ENCODE data around the gene FAM3D.

The FAM3D gene

DNA sequence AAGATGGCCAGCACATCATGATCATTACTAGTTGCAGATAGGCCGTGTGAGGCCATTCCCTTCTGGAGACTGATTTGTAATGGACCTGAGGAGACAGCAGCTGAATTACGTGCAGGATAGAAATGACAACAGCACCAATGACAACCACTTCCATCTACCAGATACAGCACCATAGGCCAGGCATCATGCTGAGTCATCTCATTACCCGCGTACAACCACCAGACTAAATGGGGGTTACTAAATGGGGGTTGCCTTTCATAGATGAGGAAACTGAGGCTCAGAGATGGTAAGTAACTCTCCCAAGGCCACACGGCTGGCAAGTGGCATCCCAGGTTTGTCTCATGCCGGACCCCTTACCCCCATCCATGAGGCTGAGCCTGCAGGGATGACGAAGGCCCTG is 56.6 kb downstream of the FAM3D start:
- Histone ChIP-seq H3K4me1 (ENCODE audit: insufficient read depth, low read length) (no peaks in the 10 kb centered on the region), H3K27ac (ENCODE audit: low read depth, low read length) (no peak overlapping the region), H3K9me3 (ENCODE audit: insufficient read depth, low read depth, low read length) (no peaks in the 10 kb centered on the region), H3K36me3 (ENCODE audit: insufficient read depth, low read length) (no peaks in the 10 kb centered on the region), H3K27me3 (ENCODE audit: insufficient read depth, low read length) (no peaks in the 10 kb centered on the region), H3K4me3 (ENCODE audit: low read length) (no peak overlapping the region), H3K9ac (ENCODE audit: low read depth, low read length) (no peak overlapping the region)
- 87% methylated on average over 7 of the region's 7 CpGs for WGBS

DNA sequence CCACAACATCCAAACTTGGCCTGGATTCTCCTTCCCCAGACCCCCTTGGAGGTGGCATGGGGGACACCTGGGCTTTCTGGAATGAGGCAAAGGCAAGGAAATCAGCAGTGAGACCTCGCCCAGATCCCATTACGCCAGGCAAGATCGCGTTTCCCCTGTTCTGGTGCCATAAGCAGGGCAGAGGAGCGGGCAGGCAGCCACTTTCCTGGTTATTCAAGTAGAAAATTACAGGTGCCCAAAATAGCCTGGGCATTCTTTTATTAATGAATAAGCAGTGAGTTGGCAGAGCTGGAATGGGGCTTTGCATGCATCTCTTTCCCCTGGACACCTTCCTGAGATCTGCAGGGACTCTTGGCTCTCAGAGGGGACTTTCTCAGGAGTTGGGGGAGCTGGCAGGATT is 57.9 kb downstream of the FAM3D start:
- H3K27ac ChIP-seq (ENCODE audit: low read depth, low read length), result no peak overlapping the region
- H3K36me3 ChIP-seq (ENCODE audit: insufficient read depth, low read length), result no peaks in the 10 kb centered on the region
- no peak overlapping the region for H3K9ac ChIP-seq (ENCODE audit: low read depth, low read length)
- H3K9me3 ChIP-seq (ENCODE audit: insufficient read depth, low read depth, low read length), result no peaks in the 10 kb centered on the region
- 93% methylated on average over 5 of the region's 5 CpGs for WGBS
- H3K4me1 ChIP-seq (ENCODE audit: insufficient read depth, low read length), result no peaks in the 10 kb centered on the region
- H3K4me3 ChIP-seq (ENCODE audit: low read length), result no peak overlapping the region
- H3K27me3 ChIP-seq (ENCODE audit: insufficient read depth, low read length), result no peaks in the 10 kb centered on the region

DNA sequence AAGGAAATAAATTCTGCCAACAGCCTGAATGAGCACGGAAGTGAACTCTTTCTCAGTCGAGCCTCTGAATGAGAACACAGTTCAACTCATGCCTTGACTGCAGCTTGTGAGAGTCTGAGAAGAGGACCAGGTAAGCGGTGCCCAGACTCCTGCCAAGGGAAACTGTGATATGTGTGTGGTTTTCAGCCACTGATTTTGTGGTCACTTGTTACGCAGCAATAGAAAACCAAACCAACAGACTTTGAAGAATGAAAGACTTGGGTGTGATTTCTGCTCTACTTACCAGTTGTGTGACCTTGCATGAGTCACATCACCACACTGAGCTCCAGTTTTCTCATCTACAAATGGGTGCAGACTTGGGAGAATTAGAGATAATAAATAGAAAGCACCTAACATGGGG is 58.8 kb downstream of the FAM3D start:
- H3K4me3 ChIP-seq (ENCODE audit: low read length), result no peak overlapping the region
- no peaks in the 10 kb centered on the region for H3K4me1 ChIP-seq (ENCODE audit: insufficient read depth, low read length)
- WGBS, result 96% methylated on average over 4 of the region's 4 CpGs
- H3K9me3 ChIP-seq (ENCODE audit: insufficient read depth, low read depth, low read length), result no peaks in the 10 kb centered on the region
- H3K27ac ChIP-seq (ENCODE audit: low read depth, low read length), result no peak overlapping the region
- H3K9ac ChIP-seq (ENCODE audit: low read depth, low read length), result no peak overlapping the region
- no peaks in the 10 kb centered on the region for H3K27me3 ChIP-seq (ENCODE audit: insufficient read depth, low read length)
- no peaks in the 10 kb centered on the region for H3K36me3 ChIP-seq (ENCODE audit: insufficient read depth, low read length)

DNA sequence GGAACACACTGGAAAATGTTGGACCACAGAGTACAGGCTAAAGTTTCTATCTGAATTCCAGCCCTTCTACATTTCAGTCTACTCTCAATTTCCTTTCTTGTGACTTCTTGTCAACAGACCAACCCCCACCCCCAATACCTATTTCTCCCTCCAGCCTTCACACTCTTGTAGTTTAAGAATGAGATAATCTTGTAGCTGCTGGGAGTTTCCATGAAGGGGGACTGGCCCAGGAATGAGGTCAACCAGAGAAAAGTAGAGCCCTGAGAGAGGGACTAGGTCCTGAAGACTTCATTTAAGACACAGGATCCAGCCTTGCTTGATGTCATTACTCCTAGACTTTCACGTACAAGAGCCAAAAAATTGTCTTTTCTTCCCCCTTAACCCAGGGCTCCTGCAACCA is 59.9 kb downstream of the FAM3D start:
- Histone ChIP-seq H3K27ac (ENCODE audit: low read depth, low read length) (no peak overlapping the region), H3K27me3 (ENCODE audit: insufficient read depth, low read length) (no peaks in the 10 kb centered on the region), H3K4me3 (ENCODE audit: low read length) (no peak overlapping the region), H3K4me1 (ENCODE audit: insufficient read depth, low read length) (no peaks in the 10 kb centered on the region), H3K9ac (ENCODE audit: low read depth, low read length) (no peak overlapping the region), H3K9me3 (ENCODE audit: insufficient read depth, low read depth, low read length) (no peaks in the 10 kb centered on the region), H3K36me3 (ENCODE audit: insufficient read depth, low read length) (no peaks in the 10 kb centered on the region)
- WGBS, result 92% methylated on average over 1 of the region's 1 CpG

DNA sequence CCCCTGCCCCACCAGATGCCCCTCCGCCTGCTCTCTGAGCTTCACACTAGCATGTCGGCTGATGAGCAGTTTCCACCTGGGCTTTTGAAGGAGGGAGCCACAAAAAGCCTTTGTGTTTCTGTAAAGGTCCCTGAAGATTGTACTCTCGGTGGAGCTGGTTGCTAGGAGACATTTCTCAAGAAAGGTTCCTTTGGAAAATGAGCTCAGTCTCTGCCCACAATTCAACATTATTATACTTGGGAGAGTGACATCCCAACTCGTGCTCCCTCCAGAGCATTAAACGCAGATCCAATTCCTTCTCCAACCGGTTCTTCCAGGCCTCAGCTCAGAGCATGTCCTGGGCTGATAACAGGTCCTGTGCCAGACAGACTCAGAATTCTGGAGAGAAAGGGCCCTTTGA is 62.5 kb downstream of the FAM3D start:
- Histone ChIP-seq H3K27ac (ENCODE audit: low read depth, low read length) (no peak overlapping the region), H3K4me1 (ENCODE audit: insufficient read depth, low read length) (no peaks in the 10 kb centered on the region), H3K27me3 (ENCODE audit: insufficient read depth, low read length) (no peaks in the 10 kb centered on the region), H3K36me3 (ENCODE audit: insufficient read depth, low read length) (no peaks in the 10 kb centered on the region), H3K4me3 (ENCODE audit: low read length) (no peak overlapping the region), H3K9me3 (ENCODE audit: insufficient read depth, low read depth, low read length) (no peaks in the 10 kb centered on the region), H3K9ac (ENCODE audit: low read depth, low read length) (no peak overlapping the region)
- 88% methylated on average over 6 of the region's 6 CpGs for WGBS

DNA sequence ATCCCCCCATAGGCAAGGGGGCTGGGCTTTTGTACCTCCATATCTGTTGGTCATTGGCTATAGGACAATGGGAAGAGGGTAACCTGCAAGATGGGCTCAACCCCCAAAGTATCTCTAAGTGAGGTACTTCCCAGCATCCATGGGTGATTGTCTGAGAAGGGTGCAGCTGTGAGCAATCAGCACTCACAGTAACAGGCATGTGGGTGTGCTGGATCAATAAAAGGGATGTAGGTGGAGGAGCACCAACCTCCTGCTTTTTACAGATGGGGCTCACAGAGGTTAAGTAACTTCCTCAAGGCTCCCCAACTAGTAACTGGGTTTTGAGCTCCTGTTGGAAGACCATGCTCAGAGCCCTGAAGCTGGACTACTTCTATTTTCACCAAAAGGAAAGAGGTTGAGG is 63.0 kb downstream of the FAM3D start:
- Histone ChIP-seq H3K27ac (ENCODE audit: low read depth, low read length) (no peak overlapping the region), H3K4me1 (ENCODE audit: insufficient read depth, low read length) (no peaks in the 10 kb centered on the region), H3K9ac (ENCODE audit: low read depth, low read length) (no peak overlapping the region), H3K9me3 (ENCODE audit: insufficient read depth, low read depth, low read length) (no peaks in the 10 kb centered on the region), H3K27me3 (ENCODE audit: insufficient read depth, low read length) (no peaks in the 10 kb centered on the region), H3K4me3 (ENCODE audit: low read length) (no peak overlapping the region), H3K36me3 (ENCODE audit: insufficient read depth, low read length) (no peaks in the 10 kb centered on the region)

DNA sequence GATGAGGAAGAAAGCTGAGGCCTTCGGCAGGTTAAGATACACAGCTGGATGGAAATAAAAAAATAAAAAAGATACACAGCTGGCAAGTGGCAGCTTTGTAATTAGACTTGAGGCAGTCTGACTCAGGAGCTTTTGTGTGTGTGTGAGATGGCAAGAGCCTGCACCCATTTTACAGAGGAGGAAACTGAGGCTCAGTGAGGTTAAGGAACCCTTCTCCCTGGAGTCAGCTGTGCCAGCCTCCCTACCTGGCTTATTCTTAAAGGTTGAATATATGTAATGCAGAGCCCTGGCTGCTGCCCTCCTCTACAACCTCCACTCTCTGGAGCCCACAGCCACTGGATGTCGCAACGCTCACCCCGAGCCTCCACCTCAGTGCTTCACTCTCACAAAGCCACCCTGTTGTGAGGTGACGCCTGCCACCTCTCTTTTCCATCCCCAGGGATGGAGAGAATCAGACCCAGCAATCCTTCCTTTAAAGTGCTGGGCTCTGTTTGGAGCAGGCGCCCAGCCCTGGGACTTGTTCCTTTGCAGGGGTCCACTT is 68.7 kb downstream of the FAM3D start:
- WGBS, result 82% methylated on average over 6 of the region's 6 CpGs
- Histone ChIP-seq H3K4me1 (ENCODE audit: insufficient read depth, low read length) (no peaks in the 10 kb centered on the region), H3K27ac (ENCODE audit: low read depth, low read length) (no peak overlapping the region), H3K27me3 (ENCODE audit: insufficient read depth, low read length) (no peaks in the 10 kb centered on the region; the same call in 1 of the 2 replicates), H3K4me3 (ENCODE audit: low read length) (no peak overlapping the region), H3K9me3 (ENCODE audit: insufficient read depth, low read depth, low read length) (no peaks in the 10 kb centered on the region), H3K36me3 (ENCODE audit: insufficient read depth, low read length) (no peaks in the 10 kb centered on the region), H3K9ac (ENCODE audit: low read depth, low read length) (no peak overlapping the region)

DNA sequence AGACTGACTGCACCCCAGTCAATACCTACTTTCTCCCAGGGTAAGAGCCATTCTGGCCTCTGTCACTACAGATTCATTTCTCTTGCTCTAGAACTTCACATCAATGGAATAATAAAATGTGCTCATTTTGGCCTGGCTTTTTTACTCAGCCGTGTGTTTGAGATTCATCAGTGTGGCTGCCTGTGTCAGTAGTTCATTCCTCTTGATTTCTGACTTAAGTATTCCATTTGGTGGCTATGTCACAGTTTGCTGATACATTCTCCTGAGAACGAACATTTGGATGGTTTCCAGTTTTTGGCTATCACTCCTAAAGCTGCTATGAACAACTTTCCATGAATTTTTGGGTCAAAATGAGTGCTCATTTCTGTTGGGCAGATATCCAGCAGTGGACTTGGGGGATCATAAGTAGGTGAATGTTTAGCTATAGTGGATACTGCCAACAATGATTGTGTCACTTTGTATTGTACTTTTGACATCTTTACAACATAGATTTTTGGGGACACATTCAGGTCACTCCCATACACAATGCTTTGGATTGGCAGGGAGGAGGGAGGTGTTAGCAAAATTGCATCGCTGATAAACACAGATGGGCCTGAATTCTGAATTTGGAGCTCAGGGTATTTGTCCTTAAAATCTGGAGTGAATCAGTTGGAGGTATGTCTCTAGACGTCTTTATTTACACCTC is 69.6 kb downstream of the FAM3D start:
- WGBS, result 94% methylated on average over 3 of the region's 4 CpGs
- no peak overlapping the region for H3K9ac ChIP-seq (ENCODE audit: low read depth, low read length)

DNA sequence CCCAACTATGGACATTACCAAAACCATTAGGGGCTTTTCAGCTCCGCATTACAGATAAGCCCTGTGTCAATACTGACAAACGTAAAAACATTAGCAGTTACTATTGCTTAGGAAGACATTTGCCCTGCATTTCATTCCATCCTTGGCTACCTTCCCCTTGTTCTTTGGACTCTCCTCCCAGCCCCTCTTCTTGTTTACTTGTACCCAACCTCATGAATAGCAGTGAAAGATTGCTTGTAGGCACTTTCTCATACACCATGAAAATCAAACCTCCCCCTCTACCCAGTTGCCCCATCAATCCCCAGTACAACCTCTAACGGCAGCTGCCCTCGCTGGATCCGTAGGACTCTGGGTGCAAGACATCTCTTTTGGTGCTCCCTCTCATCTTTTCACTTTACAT is 72.5 kb downstream of the FAM3D start:
- H3K4me1 ChIP-seq (ENCODE audit: insufficient read depth, low read length), result no peaks in the 10 kb centered on the region
- H3K36me3 ChIP-seq (ENCODE audit: insufficient read depth, low read length), result no peaks in the 10 kb centered on the region
- H3K27me3 ChIP-seq (ENCODE audit: insufficient read depth, low read length), result no peaks in the 10 kb centered on the region; the same call in 1 of the 2 replicates
- no peak overlapping the region for H3K4me3 ChIP-seq (ENCODE audit: low read length)
- H3K27ac ChIP-seq (ENCODE audit: low read depth, low read length), result no peak overlapping the region
- H3K9ac ChIP-seq (ENCODE audit: low read depth, low read length), result no peak overlapping the region
- no peaks in the 10 kb centered on the region for H3K9me3 ChIP-seq (ENCODE audit: insufficient read depth, low read depth, low read length)
- 91% methylated on average over 5 of the region's 5 CpGs for WGBS

More for the DNA sequence above, 69.6 kb downstream of the FAM3D start:
- no peak overlapping the region for H3K27ac ChIP-seq (ENCODE audit: low read depth, low read length)
- no peak overlapping the region for H3K4me3 ChIP-seq (ENCODE audit: low read length)
- H3K36me3 ChIP-seq (ENCODE audit: insufficient read depth, low read length), result no peaks in the 10 kb centered on the region
- no peaks in the 10 kb centered on the region for H3K4me1 ChIP-seq (ENCODE audit: insufficient read depth, low read length)
- no peaks in the 10 kb centered on the region; the same call in 1 of the 2 replicates for H3K27me3 ChIP-seq (ENCODE audit: insufficient read depth, low read length)
- H3K9me3 ChIP-seq (ENCODE audit: insufficient read depth, low read depth, low read length), result no peaks in the 10 kb centered on the region

DNA sequence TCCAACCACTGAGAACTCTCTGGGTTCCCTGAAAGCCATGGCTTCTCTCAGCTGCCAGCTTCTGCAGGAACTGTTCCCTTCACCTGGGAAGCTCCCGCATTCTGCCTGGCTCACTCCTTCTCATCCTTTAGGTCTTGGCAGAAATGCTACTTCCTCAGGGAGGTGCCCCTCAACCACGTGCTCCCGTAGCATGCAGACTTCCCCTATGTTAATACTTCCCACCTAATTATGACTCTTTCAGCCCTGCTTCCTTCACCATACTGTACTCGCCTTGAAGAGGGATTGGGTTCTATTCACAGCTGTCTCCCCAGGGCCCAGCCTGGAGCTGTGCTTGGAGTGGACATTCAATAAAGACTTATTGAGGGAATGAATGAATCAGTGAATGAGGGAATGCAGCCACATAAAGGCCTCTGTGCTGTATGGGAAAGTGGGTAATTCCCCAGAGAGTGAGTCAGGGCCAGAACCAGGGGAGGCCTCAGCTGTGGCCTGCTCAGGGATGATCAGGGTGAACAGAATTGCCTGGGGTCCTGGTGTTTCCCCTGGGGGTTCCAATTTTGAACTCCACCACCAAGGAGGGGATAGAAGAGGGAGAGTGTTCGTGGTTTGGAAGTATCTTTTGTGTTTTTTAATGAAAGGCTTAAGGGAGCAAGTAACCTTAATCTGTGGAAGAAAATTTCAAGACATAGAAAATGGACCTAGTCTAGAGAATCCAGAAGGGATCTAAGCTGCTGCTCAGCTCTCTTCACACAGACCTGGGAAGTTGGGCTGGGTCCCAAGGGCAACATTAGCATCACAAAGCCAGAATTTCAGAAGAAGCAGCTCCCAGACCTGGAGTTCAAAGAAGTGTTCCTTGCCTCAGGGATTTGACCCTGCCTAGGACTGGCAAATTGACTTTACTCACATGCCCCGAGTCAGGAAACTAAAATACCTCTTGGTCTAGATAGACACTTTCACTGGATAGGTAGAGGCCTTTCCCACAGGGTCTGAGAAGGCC is 74.8 kb downstream of the FAM3D start:
- H3K27me3 ChIP-seq (ENCODE audit: insufficient read depth, low read length), result peaks cover 14% of the 10 kb centered on the region
- no peak overlapping the region for H3K27ac ChIP-seq (ENCODE audit: low read depth, low read length)
- H3K9me3 ChIP-seq (ENCODE audit: insufficient read depth, low read depth, low read length), result no peaks in the 10 kb centered on the region
- no peaks in the 10 kb centered on the region for H3K4me1 ChIP-seq (ENCODE audit: insufficient read depth, low read length)
- no peaks in the 10 kb centered on the region for H3K36me3 ChIP-seq (ENCODE audit: insufficient read depth, low read length)
- no peak overlapping the region for H3K4me3 ChIP-seq (ENCODE audit: low read length)
- no peak overlapping the region for H3K9ac ChIP-seq (ENCODE audit: low read depth, low read length)
- 77% methylated on average over 6 of the region's 6 CpGs for WGBS

DNA sequence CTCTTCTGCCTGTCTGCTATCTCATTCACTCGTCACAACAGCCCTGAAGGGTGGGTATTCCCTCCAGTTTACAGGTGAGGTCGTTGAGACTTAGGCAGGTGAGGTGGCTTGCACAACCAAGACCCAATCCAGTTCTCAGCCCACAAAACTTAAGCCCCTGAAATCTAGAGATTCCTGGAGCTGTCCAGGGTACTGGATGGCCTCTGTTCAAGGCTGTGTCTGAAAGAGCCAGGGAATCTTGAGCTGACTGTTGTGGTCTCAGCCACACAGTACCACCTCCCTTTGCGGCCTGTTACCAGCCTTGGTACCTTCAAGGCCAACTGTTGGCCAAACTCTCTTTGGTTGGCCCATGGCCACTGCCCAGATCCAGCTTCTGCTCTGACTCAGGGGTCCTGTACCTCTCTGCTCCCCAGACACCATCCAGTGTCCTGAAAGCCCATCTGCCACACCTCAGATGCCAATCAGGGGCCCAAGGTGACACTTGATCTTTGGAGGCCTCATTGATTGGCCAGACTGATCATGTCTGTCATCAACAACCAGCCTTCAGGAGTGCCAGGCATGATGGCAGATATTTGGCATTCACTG is 78.5 kb downstream of the FAM3D start:
- Histone ChIP-seq H3K9ac (ENCODE audit: low read depth, low read length) (no peak overlapping the region), H3K27ac (ENCODE audit: low read depth, low read length) (no peak overlapping the region), H3K4me1 (ENCODE audit: insufficient read depth, low read length) (peaks cover 10% of the 10 kb centered on the region), H3K4me3 (ENCODE audit: low read length) (no peak overlapping the region), H3K36me3 (ENCODE audit: insufficient read depth, low read length) (no peaks in the 10 kb centered on the region), H3K9me3 (ENCODE audit: insufficient read depth, low read depth, low read length) (no peaks in the 10 kb centered on the region), H3K27me3 (ENCODE audit: insufficient read depth, low read length) (peaks cover 47% of the 10 kb centered on the region)
- 40% methylated on average over 3 of the region's 3 CpGs for WGBS
